Right atrium auricular region (tissue), 2 donors: Measurements from ENCODE around the gene DCAF17. TPM values are rescaled to one million over a fixed set of nuclear protein-coding genes. Genes with fewer than 3 reads are reported as not detected.

Experiments used
- DNase-seq: peaks from one replicate; pipeline ENCODE4 v3.0.0-alpha.2; 2019; ENCODE audit warnings: low spot score
- H3K27ac ChIP-seq, 2 donors: fragments of 200-600 bp; sonication (generic); 1 replicate in 1 of 2; 2 replicates in 1 of 2; pipeline ENCODE4 v1.5.1; 2016 to 2019
- H3K27me3 ChIP-seq, 2 donors: fragments of 200-600 bp; sonication (generic); one replicate each; pipeline versions ENCODE4 v1.5.1 to v1.6.0; 2017 to 2019
- H3K36me3 ChIP-seq: fragments of 200-600 bp; sonication (generic); one replicate; pipeline ENCODE4 v1.5.1; 2016
- H3K4me1 ChIP-seq, 2 donors: fragments of 200-600 bp; sonication (generic); one replicate each; pipeline versions ENCODE4 v1.5.1 to v1.6.0; 2017 to 2019
- H3K4me3 ChIP-seq, 2 donors: fragments of 200-600 bp; sonication (generic); 1 replicate in 1 of 2; 2 replicates in 1 of 2; pipeline ENCODE4 v1.5.1; 2017 to 2019; ENCODE audit warnings: mild to moderate bottlenecking in 1 of 2, moderate library complexity in 1 of 2
- H3K9me3 ChIP-seq, 2 donors: fragments of 200-600 bp; sonication (generic); one replicate each; pipeline ENCODE4 v1.5.1; 2019
- total RNA-seq, 2 donors: library from RNA; depleted of rRNA; stranded (reverse); fragments of >200 nt; gene quantifications; one replicate each; pipeline ENCODE4 v1.1.0, GENCODE V29; 2016
- TF ChIP-seq, protein P1 (sequence below), 2 donors: fragments of 200-600 bp; sonication (generic); IDR thresholded peaks; one replicate each; pipeline ENCODE4 v1.5.1; 2019; ENCODE audit warnings: antibody characterized with exemption in 2 of 2

The DCAF17 gene
- total RNA-seq, 2 donors from 2014 or later: 5.8 to 7.3 TPM

DNA sequence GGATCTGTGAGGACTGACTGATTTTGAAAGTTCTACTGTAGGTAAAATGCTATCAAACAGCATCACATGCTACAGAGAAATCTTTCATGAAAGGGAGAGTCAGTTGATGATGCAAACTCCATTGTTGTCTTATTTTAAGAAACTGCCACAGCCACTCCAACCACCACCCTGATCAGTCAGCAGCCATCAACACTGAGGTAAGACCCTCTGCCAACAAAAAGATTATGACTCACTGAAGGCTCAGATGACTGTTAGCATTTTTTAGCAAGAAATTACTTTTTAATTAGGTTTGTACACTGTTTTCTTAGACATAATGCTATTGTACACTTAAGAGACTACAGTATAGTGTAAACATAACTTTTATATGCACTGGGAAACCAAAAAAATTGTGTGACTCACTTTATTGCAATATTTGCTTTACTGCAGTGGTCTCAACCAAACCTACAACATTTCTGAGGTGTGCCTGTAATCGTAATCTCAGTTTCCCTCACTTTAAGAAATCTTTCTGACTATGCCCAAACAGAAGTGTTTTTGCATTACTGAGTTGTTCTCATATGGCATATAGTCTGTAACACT lies 43.0 kb upstream of the DCAF17 start:
- no peak for DNase-seq
- H3K27me3 ChIP-seq: no peaks in the 10 kb centered on the region
- TF ChIP-seq, protein P1, sequence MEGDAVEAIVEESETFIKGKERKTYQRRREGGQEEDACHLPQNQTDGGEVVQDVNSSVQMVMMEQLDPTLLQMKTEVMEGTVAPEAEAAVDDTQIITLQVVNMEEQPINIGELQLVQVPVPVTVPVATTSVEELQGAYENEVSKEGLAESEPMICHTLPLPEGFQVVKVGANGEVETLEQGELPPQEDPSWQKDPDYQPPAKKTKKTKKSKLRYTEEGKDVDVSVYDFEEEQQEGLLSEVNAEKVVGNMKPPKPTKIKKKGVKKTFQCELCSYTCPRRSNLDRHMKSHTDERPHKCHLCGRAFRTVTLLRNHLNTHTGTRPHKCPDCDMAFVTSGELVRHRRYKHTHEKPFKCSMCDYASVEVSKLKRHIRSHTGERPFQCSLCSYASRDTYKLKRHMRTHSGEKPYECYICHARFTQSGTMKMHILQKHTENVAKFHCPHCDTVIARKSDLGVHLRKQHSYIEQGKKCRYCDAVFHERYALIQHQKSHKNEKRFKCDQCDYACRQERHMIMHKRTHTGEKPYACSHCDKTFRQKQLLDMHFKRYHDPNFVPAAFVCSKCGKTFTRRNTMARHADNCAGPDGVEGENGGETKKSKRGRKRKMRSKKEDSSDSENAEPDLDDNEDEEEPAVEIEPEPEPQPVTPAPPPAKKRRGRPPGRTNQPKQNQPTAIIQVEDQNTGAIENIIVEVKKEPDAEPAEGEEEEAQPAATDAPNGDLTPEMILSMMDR (IDR thresholded peaks at IDR 0.05): no peak
- H3K4me1 ChIP-seq: no peaks in the 10 kb centered on the region
- no peak overlapping the region for H3K27ac ChIP-seq
- peaks cover 0 to 4% of the 10 kb centered on the region in 2 donors for H3K9me3 ChIP-seq
- H3K36me3 ChIP-seq: no peaks in the 10 kb centered on the region
- no peak overlapping the region for H3K4me3 ChIP-seq

DNA sequence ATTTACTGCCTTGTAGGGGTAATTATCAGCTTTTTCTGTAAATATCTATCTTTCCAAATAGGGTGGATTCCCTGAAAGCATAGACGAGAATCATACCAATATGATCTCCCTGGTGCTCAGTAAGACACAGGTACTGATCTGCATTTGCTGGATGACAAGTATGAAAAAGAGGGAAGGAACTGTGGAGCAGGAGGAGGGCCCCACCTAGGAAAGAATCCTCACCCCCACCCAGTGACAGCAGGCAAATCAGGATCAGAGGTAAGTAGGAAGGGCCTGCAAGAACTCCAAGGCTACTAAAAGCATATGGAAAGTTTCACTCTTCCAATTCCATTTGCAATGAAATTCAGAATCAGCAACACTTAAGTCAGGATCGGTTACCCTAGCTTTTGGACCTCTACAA lies 42.5 kb upstream of the DCAF17 start:
- no peaks in the 10 kb centered on the region for H3K4me1 ChIP-seq
- TF ChIP-seq, protein P1 (IDR thresholded peaks at IDR 0.05): no peak
- H3K4me3 ChIP-seq: no peak overlapping the region
- no peaks in the 10 kb centered on the region for H3K36me3 ChIP-seq
- peaks cover 0 to 4% of the 10 kb centered on the region in 2 donors for H3K9me3 ChIP-seq
- no peaks in the 10 kb centered on the region for H3K27me3 ChIP-seq
- H3K27ac ChIP-seq: no peak overlapping the region
- DNase-seq: no peak

DNA sequence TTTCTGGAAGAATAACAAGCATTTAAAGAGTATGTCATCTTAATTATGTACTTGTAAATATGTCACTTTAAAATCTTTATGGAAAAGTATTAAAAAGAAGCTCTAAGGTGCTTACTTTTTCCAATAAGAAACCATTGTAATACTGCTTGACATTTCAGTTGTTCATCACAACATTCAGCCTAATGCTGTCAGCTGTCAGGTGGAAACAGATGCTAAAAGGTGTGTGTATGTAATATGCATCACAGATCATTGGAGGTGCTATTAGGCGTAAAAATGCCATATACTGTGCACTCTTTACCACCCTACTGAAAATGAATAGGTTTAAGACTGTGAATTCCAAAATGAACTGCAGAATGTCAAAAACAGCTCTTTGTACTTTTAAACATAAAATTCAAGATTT lies 40.5 kb upstream of the DCAF17 start:
- H3K36me3 ChIP-seq: no peaks in the 10 kb centered on the region
- no peak overlapping the region for H3K27ac ChIP-seq
- DNase-seq: no peak
- TF ChIP-seq, protein P1 (IDR thresholded peaks at IDR 0.05): no peak
- H3K4me3 ChIP-seq: no peak overlapping the region
- H3K4me1 ChIP-seq: no peaks in the 10 kb centered on the region
- H3K27me3 ChIP-seq: no peaks in the 10 kb centered on the region
- peaks cover 4 to 7% of the 10 kb centered on the region in 2 donors for H3K9me3 ChIP-seq

DNA sequence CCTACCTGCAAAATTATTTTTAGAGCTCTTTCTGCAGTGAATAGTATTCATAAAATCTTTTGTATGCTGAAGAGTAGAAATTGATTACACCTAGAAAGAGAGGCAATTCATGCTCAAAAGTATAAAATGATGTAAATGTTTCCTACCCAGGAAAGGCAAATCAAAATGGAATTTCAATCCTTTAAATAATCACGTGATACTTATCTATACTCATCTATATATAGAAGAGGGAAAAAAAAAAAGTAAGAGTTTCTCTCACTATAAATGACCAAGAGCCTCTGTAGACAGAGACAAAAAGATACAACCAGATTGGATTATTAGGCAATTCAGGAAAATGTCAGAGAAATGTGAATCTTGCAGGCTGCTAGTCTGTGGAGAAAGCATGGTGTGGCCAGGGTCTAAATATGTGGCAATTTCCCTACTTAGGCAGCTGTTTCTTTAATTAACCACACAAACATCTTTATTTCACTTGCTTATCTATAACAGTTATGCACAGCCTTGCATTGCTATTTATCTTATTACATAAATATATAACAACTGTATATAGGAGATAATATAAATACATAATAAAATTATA lies 39.8 kb upstream of the DCAF17 start:
- Histone ChIP-seq H3K27me3 (no peaks in the 10 kb centered on the region), H3K4me3 (no peak overlapping the region), H3K4me1 (no peaks in the 10 kb centered on the region), H3K9me3 (peaks cover 4 to 7% of the 10 kb centered on the region in 2 donors), H3K27ac (no peak overlapping the region), H3K36me3 (no peaks in the 10 kb centered on the region)
- DNase-seq: no peak
- TF ChIP-seq, protein P1 (IDR thresholded peaks at IDR 0.05): no peak

DNA sequence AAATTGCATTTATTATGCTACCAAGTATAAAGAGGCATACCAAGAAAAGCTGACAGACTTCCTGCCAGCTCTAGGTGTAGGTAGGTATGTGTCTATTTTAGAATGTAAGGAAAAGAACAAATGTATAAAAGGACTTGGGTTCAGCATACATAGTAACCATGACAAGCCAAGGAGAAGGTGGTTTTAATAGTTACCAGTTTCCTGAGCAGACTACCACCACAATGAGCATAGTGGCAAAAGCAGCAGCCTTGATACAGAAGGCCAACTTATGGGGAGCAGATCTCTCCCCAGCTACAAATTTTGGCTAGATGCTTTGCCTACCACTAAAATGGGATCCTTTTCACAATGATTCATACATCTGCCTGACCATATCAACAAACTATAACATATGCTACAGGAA lies 34.7 kb upstream of the DCAF17 start:
- no peaks in the 10 kb centered on the region for H3K27me3 ChIP-seq
- DNase-seq: no peak
- peaks cover 4 to 13% of the 10 kb centered on the region in 2 donors for H3K9me3 ChIP-seq
- no peaks in the 10 kb centered on the region for H3K4me1 ChIP-seq
- H3K36me3 ChIP-seq: no peaks in the 10 kb centered on the region
- H3K27ac ChIP-seq: no peak overlapping the region
- TF ChIP-seq, protein P1 (IDR thresholded peaks at IDR 0.05): no peak
- H3K4me3 ChIP-seq: no peak overlapping the region

DNA sequence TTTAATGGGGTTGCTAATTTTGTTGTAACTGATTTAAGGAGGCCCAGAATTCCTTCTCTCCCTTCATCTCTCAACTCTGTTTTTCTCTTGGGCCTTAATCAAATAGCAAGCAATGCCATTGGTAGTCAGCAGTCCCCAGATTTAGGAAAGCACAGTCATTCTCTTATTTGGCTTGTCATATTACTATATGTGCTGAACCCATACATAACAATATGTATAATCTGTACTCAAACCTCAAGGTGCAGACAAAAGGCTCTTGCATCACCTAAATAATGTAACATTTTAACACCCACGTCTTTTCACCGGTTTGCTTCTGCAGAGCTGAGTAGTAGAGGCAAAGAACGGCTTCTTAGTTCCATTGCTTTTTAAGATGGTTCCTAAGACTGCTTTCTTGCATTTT lies 33.6 kb upstream of the DCAF17 start:
- H3K9me3 ChIP-seq: peaks cover 4 to 13% of the 10 kb centered on the region in 2 donors
- H3K27ac ChIP-seq: no peak overlapping the region
- H3K36me3 ChIP-seq: no peaks in the 10 kb centered on the region
- no peak for DNase-seq
- TF ChIP-seq, protein P1 (IDR thresholded peaks at IDR 0.05): no peak
- H3K4me1 ChIP-seq: no peaks in the 10 kb centered on the region
- H3K27me3 ChIP-seq: no peaks in the 10 kb centered on the region
- H3K4me3 ChIP-seq: no peak overlapping the region
